Measurements from ENCODE around the gene LRIG3. TPM values are rescaled to one million over a fixed set of nuclear protein-coding genes. Genes with fewer than 3 reads are reported as not detected.

Gene LRIG3
- polyA plus RNA-seq, 1 of the 3 experiments (the other 2 are of a cell fraction) = 0.03 TPM

- no peaks in the 10 kb centered on the region for H3K36me3 ChIP-seq (replicated peaks in 1 of 2; ENCODE audit: control insufficient read depth in 1 of 2, insufficient read depth in 2 of 2, low read length in 1 of 2)
- H4K20me1 ChIP-seq (ENCODE audit: insufficient read depth) = no peaks in the 10 kb centered on the region
- H3K9ac ChIP-seq = no peak overlapping the region
- no peak overlapping the region for H3K4me2 ChIP-seq
- ChIA-PET CTCF (no interaction called here), POLR2A (no interaction called here)
- H3K9me3 ChIP-seq = no peaks in the 10 kb centered on the region
- no peak overlapping the region for H3K4me3 ChIP-seq (ENCODE audit: low read depth in 2 of 2, low read length in 1 of 2)
- H3K9me2 ChIP-seq = no peaks in the 10 kb centered on the region
- no peak overlapping the region for H3K27ac ChIP-seq (ENCODE audit: low read depth in 2 of 2, low read length in 1 of 2)
- 17% methylated on average over 8 of the region's 8 CpGs for WGBS (ENCODE audit: low lambda C conversion rate)
- no peaks in the 10 kb centered on the region for H3K79me2 ChIP-seq (ENCODE audit: insufficient read depth)
- DNase-seq = no peak
- TF ChIP-seq RAD21 (IDR thresholded peaks at IDR 0.05; ENCODE audit: low read length) = no peak
- no peak for TF ChIP-seq RFX5 (IDR thresholded peaks at IDR 0.05; ENCODE audit: low read length)
- TF ChIP-seq FOSL2 (IDR thresholded peaks at IDR 0.05; ENCODE audit: borderline replicate concordance, low read depth) = no peak
- no peak for TF ChIP-seq JUND (IDR thresholded peaks at IDR 0.05)
- TF ChIP-seq NFIC (IDR thresholded peaks at IDR 0.05; ENCODE audit: borderline replicate concordance) = no peak
- TF ChIP-seq, protein P1, sequence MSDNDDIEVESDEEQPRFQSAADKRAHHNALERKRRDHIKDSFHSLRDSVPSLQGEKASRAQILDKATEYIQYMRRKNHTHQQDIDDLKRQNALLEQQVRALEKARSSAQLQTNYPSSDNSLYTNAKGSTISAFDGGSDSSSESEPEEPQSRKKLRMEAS (IDR thresholded peaks at IDR 0.05; ENCODE audit: low read depth) = no peak
- no peak for TF ChIP-seq FOXM1 (IDR thresholded peaks at IDR 0.05; ENCODE audit: low read depth)
- TF ChIP-seq, protein P2, sequence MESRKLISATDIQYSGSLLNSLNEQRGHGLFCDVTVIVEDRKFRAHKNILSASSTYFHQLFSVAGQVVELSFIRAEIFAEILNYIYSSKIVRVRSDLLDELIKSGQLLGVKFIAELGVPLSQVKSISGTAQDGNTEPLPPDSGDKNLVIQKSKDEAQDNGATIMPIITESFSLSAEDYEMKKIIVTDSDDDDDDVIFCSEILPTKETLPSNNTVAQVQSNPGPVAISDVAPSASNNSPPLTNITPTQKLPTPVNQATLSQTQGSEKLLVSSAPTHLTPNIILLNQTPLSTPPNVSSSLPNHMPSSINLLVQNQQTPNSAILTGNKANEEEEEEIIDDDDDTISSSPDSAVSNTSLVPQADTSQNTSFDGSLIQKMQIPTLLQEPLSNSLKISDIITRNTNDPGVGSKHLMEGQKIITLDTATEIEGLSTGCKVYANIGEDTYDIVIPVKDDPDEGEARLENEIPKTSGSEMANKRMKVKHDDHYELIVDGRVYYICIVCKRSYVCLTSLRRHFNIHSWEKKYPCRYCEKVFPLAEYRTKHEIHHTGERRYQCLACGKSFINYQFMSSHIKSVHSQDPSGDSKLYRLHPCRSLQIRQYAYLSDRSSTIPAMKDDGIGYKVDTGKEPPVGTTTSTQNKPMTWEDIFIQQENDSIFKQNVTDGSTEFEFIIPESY (IDR thresholded peaks at IDR 0.05; ENCODE audit: borderline replicate concordance, low read depth) = no peak
- TF ChIP-seq USF1 (IDR thresholded peaks at IDR 0.05; ENCODE audit: borderline replicate concordance, low read depth) = no peak
- no peak for TF ChIP-seq SMC3 (IDR thresholded peaks at IDR 0.05; ENCODE audit: low read depth, low read length)
- TF ChIP-seq YY1 (IDR thresholded peaks at IDR 0.05; ENCODE audit: low read depth) = no peak
- TF ChIP-seq GATA2 (CRISPR knock-in tag; IDR thresholded peaks at IDR 0.05) = no peak
- no peak for TF ChIP-seq EP300 (IDR thresholded peaks at IDR 0.05; ENCODE audit: borderline replicate concordance in 1 of 2, low read depth in 1 of 2, low read length in 1 of 2)
- TF ChIP-seq TCF12 (IDR thresholded peaks at IDR 0.05) = no peak
- no peaks in the 10 kb centered on the region for H3F3A ChIP-seq (replicated peaks; ENCODE audit: insufficient read depth)
- no peak overlapping the region for H2AFZ ChIP-seq (ENCODE audit: low read depth)
- peaks cover 25% of the 10 kb centered on the region; the same call in 1 of the 2 replicates for H3K27me3 ChIP-seq (ENCODE audit: insufficient read depth)
- H3K4me1 ChIP-seq (ENCODE audit: control insufficient read depth in 1 of 2, insufficient read depth in 2 of 2, low read depth in 1 of 2, low read length in 1 of 2) = no peaks in the 10 kb centered on the region
Measured at GRCh38 chr12:58860056-58860787, 60.1 kb downstream of the LRIG3 start.

- H3K4me2 ChIP-seq = no peak overlapping the region
- peaks cover 17% of the 10 kb centered on the region; the same call in 1 of the 2 replicates for H3K27me3 ChIP-seq (ENCODE audit: insufficient read depth)
- no peaks in the 10 kb centered on the region for H3F3A ChIP-seq (replicated peaks; ENCODE audit: insufficient read depth)
- DNase-seq = no peak
- H3K27ac ChIP-seq (ENCODE audit: low read depth in 2 of 2, low read length in 1 of 2) = no peak overlapping the region
- no peak overlapping the region for H3K4me3 ChIP-seq (ENCODE audit: low read depth in 2 of 2, low read length in 1 of 2)
- ChIA-PET CTCF (interaction anchor here (1.1 to 1.2 kb wide), 2 partner anchors 10 to 256 kb away, joined by 3 read pairs; no protein-coding TSS in a partner anchor), POLR2A (no interaction called here)
- no peaks in the 10 kb centered on the region for H3K9me3 ChIP-seq
- no peaks in the 10 kb centered on the region for H3K4me1 ChIP-seq (ENCODE audit: control insufficient read depth in 1 of 2, insufficient read depth in 2 of 2, low read depth in 1 of 2, low read length in 1 of 2)
- TF ChIP-seq RXRA (IDR thresholded peaks at IDR 0.05; ENCODE audit: borderline replicate concordance, low read depth) (no peak), MEF2A (IDR thresholded peaks at IDR 0.05; ENCODE audit: borderline replicate concordance, low read depth) (no peak), SIN3A (IDR thresholded peaks at IDR 0.05; ENCODE audit: borderline replicate concordance, low read depth, low read length) (no peak), EZH2phosphoT487 (IDR thresholded peaks at IDR 0.05; ENCODE audit: borderline replicate concordance, low read depth) (no peak), EP300 (IDR thresholded peaks at IDR 0.05; ENCODE audit: borderline replicate concordance in 1 of 2, low read depth in 1 of 2, low read length in 1 of 2) (no peak), PBX3 (IDR thresholded peaks at IDR 0.05) (no peak)
- TF ChIP-seq, protein P3, sequence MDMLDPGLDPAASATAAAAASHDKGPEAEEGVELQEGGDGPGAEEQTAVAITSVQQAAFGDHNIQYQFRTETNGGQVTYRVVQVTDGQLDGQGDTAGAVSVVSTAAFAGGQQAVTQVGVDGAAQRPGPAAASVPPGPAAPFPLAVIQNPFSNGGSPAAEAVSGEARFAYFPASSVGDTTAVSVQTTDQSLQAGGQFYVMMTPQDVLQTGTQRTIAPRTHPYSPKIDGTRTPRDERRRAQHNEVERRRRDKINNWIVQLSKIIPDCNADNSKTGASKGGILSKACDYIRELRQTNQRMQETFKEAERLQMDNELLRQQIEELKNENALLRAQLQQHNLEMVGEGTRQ (IDR thresholded peaks at IDR 0.05; ENCODE audit: borderline replicate concordance, low read depth, low read length) = no peak
- WGBS (ENCODE audit: low lambda C conversion rate) = 6% methylated on average over 5 of the region's 5 CpGs
- no peaks in the 10 kb centered on the region for H3K79me2 ChIP-seq (ENCODE audit: insufficient read depth)
- H2AFZ ChIP-seq (ENCODE audit: low read depth) = no peak overlapping the region
- H4K20me1 ChIP-seq (ENCODE audit: insufficient read depth) = no peaks in the 10 kb centered on the region
- H3K9me2 ChIP-seq = no peaks in the 10 kb centered on the region
- H3K36me3 ChIP-seq (replicated peaks in 1 of 2; ENCODE audit: control insufficient read depth in 1 of 2, insufficient read depth in 2 of 2, low read length in 1 of 2) = no peaks in the 10 kb centered on the region
- no peak overlapping the region for H3K9ac ChIP-seq
Measured at GRCh38 chr12:58858030-58858429, 62.3 kb downstream of the LRIG3 start.

Measured in SK-N-SH (cell line).